ENCODE results near the gene CHSY3.

DNA sequence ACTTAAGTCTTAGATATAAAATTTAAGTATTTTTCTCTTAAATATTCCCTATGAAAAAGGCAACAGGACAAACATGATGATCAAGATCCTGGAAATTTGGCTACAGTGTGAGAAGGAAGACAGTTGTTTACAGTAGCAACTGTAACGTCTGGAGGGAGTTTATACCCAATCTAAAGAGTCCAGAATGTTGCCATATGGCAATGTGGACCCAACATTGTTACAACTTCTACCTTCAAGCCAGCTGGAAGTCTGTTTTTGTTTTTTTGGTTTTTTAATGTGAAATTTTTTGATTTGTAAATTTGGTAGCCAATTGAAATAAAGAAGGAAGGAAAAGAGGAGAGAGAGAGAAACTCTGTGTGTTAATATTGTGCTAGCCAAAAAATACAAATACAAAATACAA is 233.4 kb downstream of the CHSY3 start:
- TF ChIP-seq POLR2A (IDR thresholded peaks at IDR 0.05), result no peak
- TF ChIP-seq, protein P1, sequence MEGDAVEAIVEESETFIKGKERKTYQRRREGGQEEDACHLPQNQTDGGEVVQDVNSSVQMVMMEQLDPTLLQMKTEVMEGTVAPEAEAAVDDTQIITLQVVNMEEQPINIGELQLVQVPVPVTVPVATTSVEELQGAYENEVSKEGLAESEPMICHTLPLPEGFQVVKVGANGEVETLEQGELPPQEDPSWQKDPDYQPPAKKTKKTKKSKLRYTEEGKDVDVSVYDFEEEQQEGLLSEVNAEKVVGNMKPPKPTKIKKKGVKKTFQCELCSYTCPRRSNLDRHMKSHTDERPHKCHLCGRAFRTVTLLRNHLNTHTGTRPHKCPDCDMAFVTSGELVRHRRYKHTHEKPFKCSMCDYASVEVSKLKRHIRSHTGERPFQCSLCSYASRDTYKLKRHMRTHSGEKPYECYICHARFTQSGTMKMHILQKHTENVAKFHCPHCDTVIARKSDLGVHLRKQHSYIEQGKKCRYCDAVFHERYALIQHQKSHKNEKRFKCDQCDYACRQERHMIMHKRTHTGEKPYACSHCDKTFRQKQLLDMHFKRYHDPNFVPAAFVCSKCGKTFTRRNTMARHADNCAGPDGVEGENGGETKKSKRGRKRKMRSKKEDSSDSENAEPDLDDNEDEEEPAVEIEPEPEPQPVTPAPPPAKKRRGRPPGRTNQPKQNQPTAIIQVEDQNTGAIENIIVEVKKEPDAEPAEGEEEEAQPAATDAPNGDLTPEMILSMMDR (IDR thresholded peaks at IDR 0.05), result no peak
- no peak for TF ChIP-seq POLR2AphosphoS5 (IDR thresholded peaks at IDR 0.05)
